GM12878 (cell line): Measurements from ENCODE around the gene SVEP1. TPM values are rescaled to one million over a fixed set of nuclear protein-coding genes. Genes with fewer than 3 reads are reported as not detected.

ENCODE experiments used
- ATAC-seq: fragments of 200-7000 bp; cut with Tn5 transposase; 3 replicates; pipeline ENCODE4 v1.9.1; 2020; ENCODE audit warnings: mild to moderate bottlenecking, moderate library complexity
- BruUV-seq: library from RNA; stranded (reverse); fragments of 400-500 nt; replicated peaks from 2 replicates; lab custom pipeline; 2021; lab: Mats Ljungman, UMichigan
- CTCF ChIA-PET: fragments of 300-600 bp; sonication (Branson Sonifier 250); formaldehyde crosslinking; extraction: SDS; loops from one replicate; lab custom pipeline; 2021; ENCODE audit warnings: inconsistent platforms; lab: Yijun Ruan, JAX
- POLR2A ChIA-PET: fragments of 350-600 bp; formaldehyde crosslinking; extraction: SDS; loops from one replicate; lab custom pipeline; 2021; ENCODE audit warnings: inconsistent platforms; lab: Charles Lee
- RAD21 ChIA-PET: fragments of 300-600 bp; sonication (Branson Sonifier 250); formaldehyde crosslinking; loops from one replicate; lab custom pipeline; 2023; ENCODE audit warnings: antibody characterized with exemption; ENCODE audit not compliant: unreplicated experiment; lab: Charles Lee
- SMC1A ChIA-PET: fragments of 300-600 bp; sonication (Branson Sonifier 250); formaldehyde crosslinking; loops from one replicate; lab custom pipeline; 2023; ENCODE audit not compliant: unreplicated experiment, uncharacterized antibody; lab: Charles Lee
- DNase-seq: peaks from one replicate; pipeline ENCODE4 v3.0.0-alpha.2; 2011; ENCODE audit warnings: low read depth, low spot score
- FAIRE-seq: peaks from 3 replicates; lab custom pipeline; 2011; peaks lifted over from hg19 to GRCh38; lab: Jason Lieb, UNC
- H2AFZ ChIP-seq: 2 replicates; pipeline ENCODE4 v1.6.0; 2011; ENCODE audit warnings: low read depth, low read length, control low read depth; ENCODE audit not compliant: control insufficient read depth
- H3K27ac ChIP-seq: 2 replicates; pipeline ENCODE4 v1.5.1; 2011; ENCODE audit warnings: control low read depth; ENCODE audit not compliant: control insufficient read depth, insufficient read depth
- H3K27me3 ChIP-seq, 2 experiments: replicated peaks in 1 of 2; 2 replicates each; pipeline versions ENCODE4 v1.6.0 to v1.6.1; 2011; ENCODE audit warnings: low read length in 1 of 2; ENCODE audit not compliant: control insufficient read depth in 2 of 2, insufficient read depth in 2 of 2
- H3K36me3 ChIP-seq, 2 experiments: 2 replicates each; pipeline ENCODE4 v1.5.1; 2011; ENCODE audit warnings: low read length in 1 of 2; ENCODE audit not compliant: control insufficient read depth in 2 of 2, insufficient read depth in 2 of 2
- H3K4me1 ChIP-seq: 2 replicates; pipeline ENCODE4 v1.6.1; 2011; ENCODE audit warnings: mild to moderate bottlenecking, low read length, moderate library complexity, mixed read lengths; ENCODE audit not compliant: control insufficient read depth, insufficient read depth
- H3K4me2 ChIP-seq: 2 replicates; pipeline ENCODE4 v1.6.0; 2011; ENCODE audit warnings: control low read depth; ENCODE audit not compliant: control insufficient read depth, insufficient read depth
- H3K4me3 ChIP-seq: fragments of 200-600 bp; sonication (generic); 2 replicates; pipeline ENCODE4 v1.5.1; 2016
- H3K79me2 ChIP-seq: 2 replicates; pipeline ENCODE4 v1.6.0; 2011; ENCODE audit warnings: low read length; ENCODE audit not compliant: control insufficient read depth, insufficient read depth
- H3K9ac ChIP-seq: 2 replicates; pipeline ENCODE4 v1.8.0; 2011; ENCODE audit warnings: low read length, control low read depth, mixed read lengths; ENCODE audit not compliant: control insufficient read depth, insufficient read depth
- H3K9me3 ChIP-seq: replicated peaks from 3 replicates; pipeline ENCODE4 v1.5.1; 2011; ENCODE audit warnings: mild to moderate bottlenecking, low read length; ENCODE audit not compliant: control insufficient read depth, insufficient read depth
- H4K20me1 ChIP-seq: 2 replicates; pipeline ENCODE4 v1.6.0; 2011; ENCODE audit not compliant: control insufficient read depth, insufficient read depth
- CREB1 ChIP-seq: IDR thresholded peaks from 2 replicates; pipeline ENCODE4 v1.6.1; 2012; ENCODE audit warnings: low read depth, mild to moderate bottlenecking, inconsistent platforms
- HDAC2 ChIP-seq: fragments of 200-600 bp; sonication (generic); IDR thresholded peaks from 2 replicates; pipeline ENCODE4 v1.6.1; 2017
- KAT2A ChIP-seq: conservative IDR thresholded peaks from 2 replicates; pipeline ENCODE4 v1.6.1; 2011; ENCODE audit warnings: low read depth, low read length; ENCODE audit not compliant: control insufficient read depth
- MEF2B ChIP-seq: fragments of 450-650 bp; IDR thresholded peaks from 2 replicates; pipeline ENCODE4 v1.6.1; 2018; ENCODE audit warnings: mild to moderate bottlenecking, moderate library complexity; ENCODE audit not compliant: partially characterized antibody, poor library complexity, severe bottlenecking
- MYC ChIP-seq: IDR thresholded peaks from 2 replicates; pipeline ENCODE4 v1.6.1; 2011; ENCODE audit warnings: mild to moderate bottlenecking, low read length, moderate library complexity, inconsistent platforms; ENCODE audit not compliant: insufficient read depth, insufficient replicate concordance, insufficient read length, severe bottlenecking
- NFIC ChIP-seq: IDR thresholded peaks from 2 replicates; pipeline ENCODE4 v1.6.1; 2012; ENCODE audit warnings: low read depth, mild to moderate bottlenecking, inconsistent platforms, low read length, moderate library complexity
- PBX3 ChIP-seq: IDR thresholded peaks from 2 replicates; pipeline ENCODE4 v1.6.1; 2011; ENCODE audit warnings: mild to moderate bottlenecking, low read depth, low read length, moderate library complexity; ENCODE audit not compliant: insufficient replicate concordance
- RAD21 ChIP-seq: IDR thresholded peaks from 2 replicates; pipeline ENCODE4 v1.6.1; 2011; ENCODE audit warnings: mild to moderate bottlenecking, low read depth, low read length, moderate library complexity; ENCODE audit not compliant: insufficient read depth
- SREBF2 ChIP-seq: IDR thresholded peaks from 2 replicates; pipeline ENCODE4 v1.6.1; 2012; ENCODE audit warnings: mild to moderate bottlenecking, low read length
- SUZ12 ChIP-seq: fragments of 200-600 bp; sonication (generic); IDR thresholded peaks from one replicate; pipeline ENCODE4 v1.6.1; 2018; ENCODE audit warnings: antibody characterized with exemption, mild to moderate bottlenecking; ENCODE audit not compliant: unreplicated experiment
- YBX1 ChIP-seq: fragments of 450-650 bp; IDR thresholded peaks from 2 replicates; pipeline ENCODE4 v1.6.1; 2016; ENCODE audit warnings: antibody characterized with exemption
- ZBED1 ChIP-seq: IDR thresholded peaks from 2 replicates; pipeline ENCODE4 v1.6.1; 2016; ENCODE audit warnings: borderline replicate concordance
- ZBTB11 ChIP-seq: fragments of 450-650 bp; formaldehyde crosslinking; IDR thresholded peaks from 2 replicates; pipeline ENCODE4 v1.5.0; 2022; ENCODE audit warnings: mild to moderate bottlenecking, missing genetic modification characterization
- ZNF24 ChIP-seq: fragments of 450-650 bp; IDR thresholded peaks from 2 replicates; pipeline ENCODE4 v1.6.1; 2017; ENCODE audit warnings: antibody characterized with exemption, mild to moderate bottlenecking
- WGBS: methylation state at CpG from one replicate; pipeline ENCODE4 v1.1.6; 2016; ENCODE audit warnings: low lambda C conversion rate; ENCODE audit not compliant: insufficient replicate concordance, insufficient coverage; ENCODE audit errors: missing lambda C conversion rate; 5-methylcytosine and 5-hydroxymethylcytosine counted together
- in situ Hi-C: fragments of 300-500 bp; cut with MboI; formaldehyde crosslinking; loops from 9 replicates; pipeline ENCODE4 v1.14.3; 2018; ENCODE audit warnings: mixed read lengths
- intact Hi-C: fragments of 100-400 bp; cut with micrococcal nuclease; formaldehyde crosslinking; loops from one replicate; pipeline ENCODE4 v1.14.2; 2022; ENCODE audit not compliant: unreplicated experiment
- polyA plus RNA-seq, 11 experiments: library from polyadenylated mRNA; depleted of rRNA in 4 of 11; unstranded in 6 of 11; stranded (reverse) in 5 of 11; fragments of >200 nt; fragmentation: Nextera tagmentation in 4 of 11; fragmentation: Illumina TruSeq in 1 of 11; extraction: Ambion mirVana in 4 of 11; extraction: Trizol in 1 of 11; gene quantifications; 1 replicate in 1 of 11; 2 replicates in 10 of 11; pipeline versions ENCODE4 v1.2.1 to v1.2.3, GENCODE V29; 2011 to 2016; ENCODE audit warnings: inconsistent platforms in 2 of 11, missing spikeins in 2 of 11, low read depth in 1 of 11
- total RNA-seq, 4 experiments: library from RNA; depleted of rRNA in 3 of 4; stranded (reverse); fragments of >200 nt in 3 of 4; fragmentation: Illumina TruSeq in 1 of 4; extraction: Trizol in 1 of 4; gene quantifications; 2 replicates each; pipeline versions ENCODE4 v1.2.1 to v1.2.3, GENCODE V29; 2013 to 2021
- TF ChIP-seq, protein P1 (sequence below): IDR thresholded peaks from 2 replicates; pipeline ENCODE4 v1.6.1; 2012; ENCODE audit warnings: low read length, inconsistent platforms

Gene SVEP1
- total and polyA plus RNA-seq, 10 of the 15 experiments (the other 5 are each of a cell fraction or from before 2014, with no cell fraction given) = under 0.01 to 0.05 (median 0.01) TPM; not detected in 5

GRCh38 chr9:110316261-110317075 is 263.1 kb downstream of the SVEP1 start:
- H3K27me3 ChIP-seq = no peaks in the 10 kb centered on the region
- no peaks in the 10 kb centered on the region for H3K79me2 ChIP-seq
- H3K4me2 ChIP-seq = peak overlapping the region; percentile 64
- ChIA-PET SMC1A (interaction anchor here (0.9 to 1.6 kb wide), 4 partner anchors 8 to 288 kb away, joined by 3 to 6 read pairs (median 4); no protein-coding TSS in a partner anchor), RAD21 (interaction anchor here (0.9 to 1.5 kb wide), 4 partner anchors 10 to 133 kb away, joined by 3 to 6 read pairs (median 3); partner anchors contain the start of gene TXN), CTCF (interaction anchor here (0.7 to 1.7 kb wide), 5 partner anchors 14 to 111 kb away, joined by 3 to 4 read pairs (median 3); no protein-coding TSS in a partner anchor), POLR2A (interaction anchor here (1.1 to 1.7 kb wide), 2 partner anchors 58 to 59 kb away, joined by 3 to 4 read pairs; no protein-coding TSS in a partner anchor)
- H4K20me1 ChIP-seq = no peaks in the 10 kb centered on the region
- ATAC-seq (peak; percentile 93), FAIRE-seq (peak; percentile 93), DNase-seq (no peak)
- peaks cover 7% of the 10 kb centered on the region for H3K4me1 ChIP-seq
- H3K36me3 ChIP-seq = no peaks in the 10 kb centered on the region
- intact Hi-C loops = no loop called here
- H3K9ac ChIP-seq = no peak overlapping the region; the same call in 1 of the 2 replicates
- H2AFZ ChIP-seq = peak overlapping the region; percentile 37
- WGBS = 7% methylated on average over 6 of the region's 6 CpGs
- BruUV-seq = no TSS peak
- in situ Hi-C loops = no loop called here
- H3K27ac ChIP-seq = peak overlapping the region; percentile 51
- no peaks in the 10 kb centered on the region for H3K9me3 ChIP-seq
- peak overlapping the region; percentile 12; the same call in 1 of the 2 replicates for H3K4me3 ChIP-seq
- no peak for TF ChIP-seq YBX1
- TF ChIP-seq, protein P1, sequence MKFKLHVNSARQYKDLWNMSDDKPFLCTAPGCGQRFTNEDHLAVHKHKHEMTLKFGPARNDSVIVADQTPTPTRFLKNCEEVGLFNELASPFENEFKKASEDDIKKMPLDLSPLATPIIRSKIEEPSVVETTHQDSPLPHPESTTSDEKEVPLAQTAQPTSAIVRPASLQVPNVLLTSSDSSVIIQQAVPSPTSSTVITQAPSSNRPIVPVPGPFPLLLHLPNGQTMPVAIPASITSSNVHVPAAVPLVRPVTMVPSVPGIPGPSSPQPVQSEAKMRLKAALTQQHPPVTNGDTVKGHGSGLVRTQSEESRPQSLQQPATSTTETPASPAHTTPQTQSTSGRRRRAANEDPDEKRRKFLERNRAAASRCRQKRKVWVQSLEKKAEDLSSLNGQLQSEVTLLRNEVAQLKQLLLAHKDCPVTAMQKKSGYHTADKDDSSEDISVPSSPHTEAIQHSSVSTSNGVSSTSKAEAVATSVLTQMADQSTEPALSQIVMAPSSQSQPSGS = no peak
- no peak for TF ChIP-seq PBX3
- TF ChIP-seq HDAC2 = no peak
- TF ChIP-seq ZBTB11 = no peak
- no peak for TF ChIP-seq ZNF24
- TF ChIP-seq RAD21 = no peak
- TF ChIP-seq CREB1 = no peak
- TF ChIP-seq NFIC = 0 out of 2 replicates have a peak, but pooled peaks have one; percentile 18
- TF ChIP-seq SREBF2 = no peak
- TF ChIP-seq MYC = no peak
- TF ChIP-seq KAT2A = no peak
- TF ChIP-seq ZBED1 = no peak
- no peak for TF ChIP-seq MEF2B
- no peak for TF ChIP-seq SUZ12
